Hematopoietic multipotent progenitor cell treated with erythropoietin and hydrocortisone succinate and interleukin-3 and kit ligand, for 15 days (in vitro differentiated cells): ENCODE measurements around the gene PRKG1.
"Not testable (repeated sequence)": the region's sequence is repeated elsewhere in the genome, so short reads cannot be mapped to it uniquely, and the experiment has no call there.

ENCODE experiments used
- DNase-seq: peaks from one replicate; pipeline ENCODE4 v3.0.0-alpha.2; 2015; ENCODE audit warnings: low spot score

Gene PRKG1

DNA sequence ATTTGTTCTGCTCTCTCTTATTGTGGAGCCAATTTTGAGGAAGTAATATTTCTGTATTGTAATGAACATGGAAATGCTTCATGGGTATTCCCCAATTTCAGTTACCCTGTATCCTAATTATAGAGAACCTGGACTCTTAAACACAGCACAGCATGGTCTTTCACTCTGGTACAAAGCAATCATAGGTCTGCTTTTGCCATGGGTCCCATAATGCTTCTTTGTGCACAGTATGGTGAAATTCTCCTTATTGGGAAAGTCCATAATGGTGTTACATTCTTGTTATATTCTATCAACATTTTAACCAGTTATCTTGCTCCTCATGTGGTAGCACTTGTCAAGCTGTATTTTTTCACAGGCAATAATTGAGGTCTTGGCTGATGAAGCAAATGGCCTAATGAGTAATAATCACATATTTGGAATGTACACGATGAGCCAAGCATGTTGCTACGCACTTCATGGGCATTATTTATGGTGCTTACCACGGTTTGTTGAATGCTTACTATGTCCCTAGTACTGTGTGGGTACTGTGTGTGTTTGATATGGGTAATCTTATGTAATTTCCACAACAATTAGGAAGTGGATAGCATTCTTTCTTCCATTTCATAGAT, 42.9 kb downstream of the PRKG1 start:
- no peak for DNase-seq

DNA sequence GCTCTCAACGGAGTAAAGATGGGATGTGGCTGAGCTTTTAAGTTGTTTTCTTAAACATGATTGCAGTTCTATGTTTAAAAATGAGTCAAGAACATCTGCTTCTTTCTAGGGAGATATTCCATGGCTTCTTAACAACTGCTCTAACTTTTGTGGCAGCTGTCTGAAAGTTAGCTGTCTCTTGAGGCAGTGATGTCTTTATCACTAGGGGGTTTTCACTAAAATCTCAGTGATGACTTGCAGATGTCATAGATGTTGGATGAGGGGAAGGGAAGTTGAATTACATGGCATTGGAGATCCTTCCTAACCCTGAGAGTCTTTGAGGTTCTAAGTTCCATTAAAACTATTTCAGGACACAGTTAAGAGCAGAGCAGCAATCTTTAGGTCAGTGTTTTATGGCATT, 43.5 kb downstream of the PRKG1 start:
- DNase-seq, result no peak

- DNase-seq, result no peak
Observed at GRCh38 chr10:51119441-51119840, 45.2 kb downstream of the PRKG1 start.

DNA sequence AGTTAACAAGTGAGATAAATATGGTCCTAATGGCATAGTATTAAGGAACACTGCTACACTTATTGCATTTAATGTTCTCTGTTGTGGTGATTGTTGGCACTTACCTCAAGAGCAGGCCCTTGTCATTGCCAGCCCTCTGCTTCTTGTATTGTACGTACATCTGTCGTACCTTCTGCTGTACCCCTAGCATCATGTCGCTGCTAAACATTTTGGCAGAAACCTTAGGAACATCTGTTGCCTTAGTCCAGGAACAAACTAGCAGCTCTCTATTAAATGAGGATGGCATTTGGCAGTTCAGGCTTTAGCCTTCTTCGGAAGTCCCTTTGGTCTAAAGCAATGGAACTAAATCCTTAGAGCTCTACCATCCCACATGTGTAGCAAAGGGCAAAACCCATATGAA, 47.6 kb downstream of the PRKG1 start:
- DNase-seq, result no peak

GRCh38 chr10:51124852-51125251, 50.6 kb downstream of the PRKG1 start:
- DNase-seq, result no peak

DNA sequence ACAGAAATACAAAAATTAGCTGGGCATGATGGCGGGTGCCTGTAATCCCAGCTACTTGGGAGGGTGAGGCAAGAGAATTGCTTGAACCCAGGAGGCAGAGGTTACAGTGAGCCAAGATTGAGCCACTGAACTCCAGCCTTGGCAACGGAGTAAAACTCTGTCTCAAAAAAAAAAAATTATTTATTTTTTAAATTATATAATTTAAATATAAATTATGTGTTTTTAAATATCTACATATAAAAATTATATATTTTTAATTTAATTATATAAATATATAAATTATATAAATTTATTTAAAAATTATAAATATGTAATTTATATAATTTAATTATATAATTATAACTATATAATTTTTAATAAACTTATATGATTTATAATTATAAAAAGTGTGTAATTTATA, 51.2 kb downstream of the PRKG1 start:
- DNase-seq, result no peak

- no peak for DNase-seq
Observed at GRCh38 chr10:51129946-51130544, 55.8 kb downstream of the PRKG1 start.

DNA sequence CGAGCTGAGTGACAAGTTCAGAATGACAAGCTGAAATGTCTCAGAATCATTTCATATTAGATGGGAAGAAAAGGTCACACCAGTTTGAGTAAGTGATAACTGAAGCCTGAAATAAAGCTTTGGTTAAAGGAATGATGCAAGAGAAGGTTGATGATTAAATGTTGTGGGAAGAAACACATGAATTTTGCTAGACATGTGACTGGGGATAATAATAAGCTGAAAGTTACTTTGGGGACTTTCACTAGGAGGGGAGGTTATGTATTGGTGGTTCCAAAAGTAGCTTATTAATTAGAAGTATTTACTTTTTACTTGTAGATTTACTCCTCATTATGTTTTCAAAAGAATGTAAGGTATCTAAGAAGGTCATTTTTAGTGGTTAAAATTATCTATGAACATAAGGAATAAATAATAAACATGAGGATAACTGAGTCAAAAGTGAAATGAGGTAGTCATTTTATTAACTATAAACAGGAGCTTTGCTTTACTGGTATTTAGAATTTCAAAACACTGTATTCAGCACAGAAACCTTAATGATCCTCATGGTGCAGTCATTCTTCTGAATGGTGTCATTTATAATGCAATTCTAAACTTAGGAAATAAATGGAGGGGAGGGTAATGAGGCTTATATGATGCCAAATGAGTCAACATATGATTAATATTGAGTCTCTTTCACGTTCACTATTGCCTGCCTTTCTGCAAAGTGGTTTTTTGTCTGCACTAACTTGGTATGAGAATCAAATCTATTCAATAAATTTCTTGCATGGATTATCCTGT, 63.7 kb downstream of the PRKG1 start:
- no peak for DNase-seq

DNA sequence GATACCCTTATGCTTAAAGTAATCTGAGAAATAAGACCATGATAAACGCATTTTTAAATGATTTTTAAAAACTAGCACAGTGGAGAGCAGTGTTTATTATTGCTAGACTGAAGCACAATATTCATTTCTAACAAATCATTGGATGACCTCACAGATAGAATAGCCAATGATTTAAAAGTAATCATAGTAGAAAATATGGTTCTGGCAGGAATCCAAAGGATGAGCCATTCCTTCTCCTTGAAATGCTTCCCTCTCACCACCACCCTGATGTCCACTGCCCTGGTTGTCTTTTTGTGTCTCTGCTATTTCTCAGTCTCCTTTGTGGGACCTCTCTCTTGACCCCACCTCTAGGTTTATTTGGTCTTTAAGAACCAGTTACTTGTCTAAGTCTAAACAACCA, 64.9 kb downstream of the PRKG1 start:
- DNase-seq, result no peak

- no peak for DNase-seq
Observed at GRCh38 chr10:51141010-51141409, 66.7 kb downstream of the PRKG1 start.

- no peak for DNase-seq
Observed at GRCh38 chr10:51144161-51144781, 70.0 kb downstream of the PRKG1 start.

DNA sequence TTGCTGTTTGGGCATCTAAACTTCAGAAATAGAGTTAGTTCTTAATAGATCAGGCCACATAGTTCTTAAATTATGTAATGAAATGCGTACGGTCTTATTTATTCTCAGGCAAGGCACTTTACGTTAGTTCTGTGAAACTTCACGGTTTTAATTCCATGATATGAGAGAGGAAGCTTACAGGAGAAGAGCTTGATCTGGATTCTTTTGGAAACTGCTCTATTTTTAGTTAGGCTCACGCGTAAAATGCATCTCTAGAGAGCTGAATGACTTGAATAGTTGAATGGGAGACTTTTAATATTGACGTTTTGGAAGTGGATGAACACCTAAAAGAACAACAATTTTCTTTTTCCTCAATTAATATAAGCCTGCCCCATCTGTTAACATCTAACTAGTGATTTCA, 71.1 kb downstream of the PRKG1 start:
- DNase-seq, result no peak

- DNase-seq, result no peak
Observed at GRCh38 chr10:51147644-51148399, 73.5 kb downstream of the PRKG1 start.

DNA sequence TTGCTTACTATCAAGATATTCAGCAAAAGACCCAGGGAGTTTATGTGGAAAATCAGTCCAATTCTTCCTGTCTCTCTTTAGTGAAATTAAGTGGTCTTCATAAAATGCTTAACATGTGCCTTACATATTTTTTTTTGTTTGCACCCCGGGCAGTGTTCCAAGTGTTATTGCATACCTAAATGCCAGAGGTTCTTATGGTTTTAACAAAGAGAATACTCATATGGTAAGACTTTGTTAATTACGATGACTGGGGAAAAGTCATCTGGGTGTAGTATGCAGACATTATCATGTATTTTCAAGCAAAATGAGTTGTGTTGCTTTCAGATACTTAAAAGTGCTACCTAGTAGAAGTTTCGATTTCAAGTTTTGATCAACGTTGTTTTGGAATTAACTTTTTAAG, 82.6 kb downstream of the PRKG1 start:
- no peak for DNase-seq

DNA sequence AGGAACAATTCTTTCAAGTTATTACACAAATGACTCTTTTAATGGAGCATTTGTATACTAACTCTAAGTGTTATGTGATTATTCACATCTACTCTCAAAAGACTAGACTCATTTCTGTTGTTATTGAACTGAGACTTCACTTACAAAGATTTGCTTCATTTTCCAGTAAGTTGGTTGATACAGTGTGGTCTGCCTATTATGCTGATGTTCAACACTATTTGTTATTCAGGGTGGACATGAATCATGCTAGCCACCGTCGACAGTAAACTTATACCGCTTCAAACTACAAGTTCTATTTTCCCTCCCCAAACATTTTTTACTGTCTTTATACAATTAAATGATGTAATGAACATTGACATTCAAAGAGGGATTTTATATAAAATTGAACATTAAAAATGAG, 84.5 kb downstream of the PRKG1 start:
- DNase-seq, result no peak

GRCh38 chr10:51159841-51160240, 85.6 kb downstream of the PRKG1 start:
- no peak for DNase-seq

GRCh38 chr10:51162002-51162401, 87.7 kb downstream of the PRKG1 start:
- DNase-seq, result no peak

DNA sequence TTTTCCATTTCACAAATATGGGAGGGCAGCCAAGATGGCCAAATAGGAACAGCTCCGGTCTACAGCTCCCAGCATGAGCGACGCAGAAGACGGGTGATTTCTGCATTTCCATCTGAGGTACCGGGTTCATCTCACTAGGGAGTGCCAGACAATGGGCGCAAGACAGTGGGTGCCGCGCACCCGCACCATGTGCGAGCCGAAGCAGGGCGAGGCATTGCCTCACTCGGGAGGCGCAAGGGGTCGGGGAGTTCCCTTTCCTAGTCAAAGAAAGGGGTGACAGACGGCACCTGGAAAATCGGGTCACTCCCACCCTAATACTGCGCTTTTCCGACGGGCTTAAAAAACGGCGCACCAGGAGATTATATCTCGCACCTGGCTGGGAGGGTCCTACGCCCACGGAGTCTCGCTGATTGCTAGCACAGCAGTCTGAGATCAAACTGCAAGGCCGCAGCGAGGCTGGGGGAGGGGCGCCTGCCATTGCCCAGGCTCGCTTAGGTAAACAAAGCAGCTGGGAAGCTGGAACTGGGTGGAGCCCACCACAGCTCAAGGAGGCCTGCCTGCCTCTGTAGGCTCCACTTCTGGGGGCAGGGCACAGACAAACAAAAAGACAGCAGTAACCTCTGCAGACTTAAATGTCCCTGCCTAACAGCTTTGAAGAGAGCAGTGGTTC, 89.2 kb downstream of the PRKG1 start:
- DNase-seq, result not testable (repeated sequence)

DNA sequence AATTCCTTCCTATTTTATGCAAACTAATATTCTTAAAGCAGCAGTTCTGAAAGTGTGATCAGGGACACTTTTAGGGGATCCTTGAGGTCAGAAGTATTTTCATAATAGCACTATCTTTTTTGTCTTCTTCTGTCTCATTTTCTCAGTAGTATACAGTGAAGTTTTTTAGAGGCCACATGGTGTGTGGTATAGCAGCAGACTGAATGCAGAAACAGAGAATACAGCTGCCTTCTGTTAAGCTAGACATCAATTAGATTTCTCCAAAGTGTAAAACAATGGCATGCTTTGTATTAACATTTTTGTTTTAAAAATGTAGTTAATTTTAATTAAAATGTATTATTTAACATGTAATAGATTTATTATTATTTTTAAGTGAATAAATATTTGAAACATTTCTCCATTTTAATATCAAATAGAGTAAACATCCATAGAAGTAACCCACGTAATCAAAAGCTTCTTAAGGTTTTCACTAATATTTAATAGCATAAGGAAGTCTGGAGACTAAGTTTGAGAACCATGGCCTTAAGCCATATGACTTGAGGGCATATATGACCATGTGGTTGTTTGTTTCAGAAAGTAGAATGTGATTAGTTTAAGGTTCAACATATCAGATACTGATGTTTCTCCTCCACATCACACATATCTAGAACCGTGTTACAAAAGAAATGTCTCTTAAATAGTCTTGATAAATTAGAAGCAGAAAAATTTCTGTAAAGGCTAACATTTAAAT, 94.0 kb downstream of the PRKG1 start:
- DNase-seq, result no peak

DNA sequence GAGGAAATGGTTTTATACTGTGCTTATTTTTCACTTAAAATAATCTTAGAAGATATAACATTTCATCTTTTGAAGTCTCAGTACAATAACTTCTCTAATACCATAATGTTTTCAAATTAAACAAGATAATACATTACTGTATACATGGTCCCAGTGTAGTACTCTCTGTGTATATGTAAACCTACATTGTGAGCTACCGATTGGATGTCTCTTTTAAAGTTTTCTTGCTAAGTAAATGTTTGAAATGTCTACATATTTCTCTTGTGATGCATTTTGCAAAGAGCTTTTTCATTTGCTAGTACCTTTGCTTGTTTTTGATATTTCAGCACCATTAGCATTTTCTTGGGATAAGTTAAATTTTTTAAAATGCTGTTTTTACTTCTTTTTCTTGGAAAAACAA, 94.8 kb downstream of the PRKG1 start:
- DNase-seq, result no peak
